ENCODE measurements around the gene CACNA1C. TPM values are rescaled to one million over a fixed set of nuclear protein-coding genes. Genes with fewer than 3 reads are reported as not detected.

CACNA1C gene
- total RNA-seq, 2 experiments from 2014 or later = 0.05 to 0.08 TPM

DNA sequence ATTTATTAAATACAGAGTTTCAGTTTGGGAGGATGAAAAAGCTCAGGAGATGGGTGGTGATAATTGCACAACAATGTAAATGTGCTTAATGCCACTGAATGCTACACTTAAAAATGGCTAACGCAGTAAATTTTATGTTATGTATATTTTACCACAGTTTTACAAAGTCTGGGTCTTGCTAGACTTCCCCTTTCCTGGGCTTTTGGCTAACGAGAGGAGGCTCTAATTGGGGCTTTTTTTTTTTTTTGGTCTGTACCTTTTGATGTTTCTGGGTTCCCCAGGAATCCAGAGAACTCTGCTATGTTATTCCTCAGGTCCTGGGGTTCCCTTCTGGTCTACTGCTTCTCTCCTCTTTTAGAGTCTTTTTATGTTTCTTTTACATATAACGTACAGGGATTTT, 355.5 kb downstream of the CACNA1C start:
- ChIA-PET CTCF (no interaction called here), POLR2A (no interaction called here)
- H3K4me3 Mint-ChIP-seq = no peak overlapping the region
- H3K4me1 Mint-ChIP-seq (ENCODE audit: low read depth) = no peaks in the 10 kb centered on the region
- Histone ChIP-seq H3K36me3 (ENCODE audit: insufficient read depth, low read length) (no peaks in the 10 kb centered on the region), H3K9me3 (ENCODE audit: control insufficient read depth in 1 of 2, insufficient read depth in 1 of 2, low read length in 2 of 2) (no peaks in the 10 kb centered on the region), H3K4me3 (ENCODE audit: low read length) (no peak overlapping the region), H3K4me1 (ENCODE audit: insufficient read depth, low read length) (no peaks in the 10 kb centered on the region), H3K27ac (ENCODE audit: low read depth in 1 of 2, low read length in 2 of 2) (no peak overlapping the region), H3K27me3 (ENCODE audit: control insufficient read depth in 1 of 2, insufficient read depth in 2 of 2, low read length in 2 of 2) (no peaks in the 10 kb centered on the region)
- DNase-seq (no peak), ATAC-seq (ENCODE audit: poor library complexity) (no peak)
- peaks cover 2% of the 10 kb centered on the region for H3K9me3 Mint-ChIP-seq
- TF ChIP-seq, protein P1, sequence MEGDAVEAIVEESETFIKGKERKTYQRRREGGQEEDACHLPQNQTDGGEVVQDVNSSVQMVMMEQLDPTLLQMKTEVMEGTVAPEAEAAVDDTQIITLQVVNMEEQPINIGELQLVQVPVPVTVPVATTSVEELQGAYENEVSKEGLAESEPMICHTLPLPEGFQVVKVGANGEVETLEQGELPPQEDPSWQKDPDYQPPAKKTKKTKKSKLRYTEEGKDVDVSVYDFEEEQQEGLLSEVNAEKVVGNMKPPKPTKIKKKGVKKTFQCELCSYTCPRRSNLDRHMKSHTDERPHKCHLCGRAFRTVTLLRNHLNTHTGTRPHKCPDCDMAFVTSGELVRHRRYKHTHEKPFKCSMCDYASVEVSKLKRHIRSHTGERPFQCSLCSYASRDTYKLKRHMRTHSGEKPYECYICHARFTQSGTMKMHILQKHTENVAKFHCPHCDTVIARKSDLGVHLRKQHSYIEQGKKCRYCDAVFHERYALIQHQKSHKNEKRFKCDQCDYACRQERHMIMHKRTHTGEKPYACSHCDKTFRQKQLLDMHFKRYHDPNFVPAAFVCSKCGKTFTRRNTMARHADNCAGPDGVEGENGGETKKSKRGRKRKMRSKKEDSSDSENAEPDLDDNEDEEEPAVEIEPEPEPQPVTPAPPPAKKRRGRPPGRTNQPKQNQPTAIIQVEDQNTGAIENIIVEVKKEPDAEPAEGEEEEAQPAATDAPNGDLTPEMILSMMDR (IDR thresholded peaks at IDR 0.05) = no peak
- H3K27ac Mint-ChIP-seq = no peak overlapping the region
- intact Hi-C loops (cut with DNase I, micrococcal nuclease) = no loop called here
- H3K36me3 Mint-ChIP-seq (ENCODE audit: low read depth) = no peaks in the 10 kb centered on the region
- H3K27me3 Mint-ChIP-seq = peaks cover 3% of the 10 kb centered on the region

DNA sequence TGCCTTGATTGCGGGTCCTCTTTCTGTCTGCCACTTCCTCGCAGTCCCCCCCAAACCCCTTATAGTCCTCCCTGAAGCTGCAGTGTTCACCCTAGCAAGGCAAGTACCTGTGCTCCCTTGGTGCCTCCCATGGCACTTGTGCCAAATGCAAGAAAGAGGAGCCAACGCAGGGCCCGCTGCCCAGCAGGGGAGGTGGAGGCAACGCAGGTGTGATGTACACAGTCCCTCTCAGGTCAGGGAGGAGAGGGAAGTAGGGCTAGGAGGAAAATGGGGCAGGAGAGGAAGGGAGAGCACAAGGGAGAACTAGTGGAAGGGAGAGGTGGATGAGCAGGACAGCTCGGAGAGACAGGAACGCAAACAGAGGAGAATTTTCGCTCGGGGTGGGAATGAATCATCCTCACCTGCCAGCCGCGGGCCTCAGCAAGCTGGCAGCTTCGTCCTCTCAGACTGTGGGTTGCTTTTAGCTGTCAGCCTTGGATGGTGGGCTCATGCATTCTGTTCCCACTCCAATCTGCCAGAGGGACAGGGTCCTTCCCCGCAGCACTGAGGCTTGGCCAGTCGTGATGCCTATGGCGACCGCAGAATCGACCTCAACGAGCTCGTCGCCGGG, 357.0 kb downstream of the CACNA1C start:
- Histone ChIP-seq H3K4me3 (ENCODE audit: low read length) (no peak overlapping the region), H3K27me3 (ENCODE audit: control insufficient read depth in 1 of 2, insufficient read depth in 2 of 2, low read length in 2 of 2) (no peaks in the 10 kb centered on the region), H3K27ac (ENCODE audit: low read depth in 1 of 2, low read length in 2 of 2) (no peak overlapping the region), H3K9me3 (ENCODE audit: control insufficient read depth in 1 of 2, insufficient read depth in 1 of 2, low read length in 2 of 2) (no peaks in the 10 kb centered on the region), H3K36me3 (ENCODE audit: insufficient read depth, low read length) (no peaks in the 10 kb centered on the region), H3K4me1 (ENCODE audit: insufficient read depth, low read length) (no peaks in the 10 kb centered on the region)
- Mint-ChIP-seq H3K4me3 (no peak overlapping the region), H3K27ac (no peak overlapping the region), H3K27me3 (peaks cover 3% of the 10 kb centered on the region), H3K36me3 (ENCODE audit: low read depth) (no peaks in the 10 kb centered on the region), H3K4me1 (ENCODE audit: low read depth) (no peaks in the 10 kb centered on the region), H3K9me3 (peaks cover 2% of the 10 kb centered on the region)
- TF ChIP-seq, protein P1 (IDR thresholded peaks at IDR 0.05) = no peak
- ChIA-PET CTCF (no interaction called here), POLR2A (no interaction called here)
- intact Hi-C loops (cut with DNase I, micrococcal nuclease) = no loop called here
- DNase-seq (no peak), ATAC-seq (ENCODE audit: poor library complexity) (no peak)

DNA sequence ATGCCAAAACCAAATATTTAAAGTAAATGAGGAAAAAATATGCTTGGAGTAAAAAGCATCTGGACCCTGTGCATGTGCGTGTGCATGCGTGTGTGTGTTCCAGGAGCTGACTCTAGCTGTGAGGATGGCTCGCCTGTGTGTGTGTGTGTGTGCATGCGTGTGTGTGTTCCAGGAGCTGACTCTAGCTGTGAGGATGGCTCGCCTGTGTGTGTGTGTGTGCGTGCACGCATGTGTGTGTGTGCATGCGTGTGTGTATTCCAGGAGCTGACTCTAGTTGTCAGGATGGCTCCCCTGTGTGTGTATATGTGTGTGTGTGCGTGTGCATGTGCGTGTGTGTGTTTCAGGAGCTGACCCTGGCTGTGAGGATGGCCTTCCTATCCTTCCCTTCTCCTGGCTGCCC, 357.7 kb downstream of the CACNA1C start:
- H3K4me3 ChIP-seq (ENCODE audit: low read length) = no peak overlapping the region
- CTCF ChIA-PET = no interaction called here
- H3K27ac Mint-ChIP-seq = no peak overlapping the region
- no peaks in the 10 kb centered on the region for H3K9me3 Mint-ChIP-seq
- H3K9me3 ChIP-seq (ENCODE audit: control insufficient read depth in 1 of 2, insufficient read depth in 1 of 2, low read length in 2 of 2) = no peaks in the 10 kb centered on the region
- POLR2A ChIA-PET = no interaction called here
- no peaks in the 10 kb centered on the region for H3K36me3 Mint-ChIP-seq (ENCODE audit: low read depth)
- no peak overlapping the region for H3K4me3 Mint-ChIP-seq
- H3K27ac ChIP-seq (ENCODE audit: low read depth in 1 of 2, low read length in 2 of 2) = no peak overlapping the region
- DNase-seq (no peak), ATAC-seq (ENCODE audit: poor library complexity) (no peak)
- no peaks in the 10 kb centered on the region for H3K27me3 ChIP-seq (ENCODE audit: control insufficient read depth in 1 of 2, insufficient read depth in 2 of 2, low read length in 2 of 2)
- H3K36me3 ChIP-seq (ENCODE audit: insufficient read depth, low read length) = no peaks in the 10 kb centered on the region
- intact Hi-C loops (cut with DNase I, micrococcal nuclease) = no loop called here
- no peaks in the 10 kb centered on the region for H3K4me1 Mint-ChIP-seq (ENCODE audit: low read depth)
- no peaks in the 10 kb centered on the region for H3K4me1 ChIP-seq (ENCODE audit: insufficient read depth, low read length)
- peaks cover 3% of the 10 kb centered on the region for H3K27me3 Mint-ChIP-seq
- TF ChIP-seq, protein P1 (IDR thresholded peaks at IDR 0.05) = no peak

Measured in CD4-positive, alpha-beta T cell (primary cell).